ENCODE data around the gene ABLIM2. TPM values are rescaled to one million over a fixed set of nuclear protein-coding genes. Genes with fewer than 3 reads are reported as not detected.

ABLIM2 gene
- total and polyA plus RNA-seq, 2 of the 8 experiments (the other 6 are each of a cell fraction or from before 2014, with no cell fraction given): 2.8 to 3.0 TPM

DNA sequence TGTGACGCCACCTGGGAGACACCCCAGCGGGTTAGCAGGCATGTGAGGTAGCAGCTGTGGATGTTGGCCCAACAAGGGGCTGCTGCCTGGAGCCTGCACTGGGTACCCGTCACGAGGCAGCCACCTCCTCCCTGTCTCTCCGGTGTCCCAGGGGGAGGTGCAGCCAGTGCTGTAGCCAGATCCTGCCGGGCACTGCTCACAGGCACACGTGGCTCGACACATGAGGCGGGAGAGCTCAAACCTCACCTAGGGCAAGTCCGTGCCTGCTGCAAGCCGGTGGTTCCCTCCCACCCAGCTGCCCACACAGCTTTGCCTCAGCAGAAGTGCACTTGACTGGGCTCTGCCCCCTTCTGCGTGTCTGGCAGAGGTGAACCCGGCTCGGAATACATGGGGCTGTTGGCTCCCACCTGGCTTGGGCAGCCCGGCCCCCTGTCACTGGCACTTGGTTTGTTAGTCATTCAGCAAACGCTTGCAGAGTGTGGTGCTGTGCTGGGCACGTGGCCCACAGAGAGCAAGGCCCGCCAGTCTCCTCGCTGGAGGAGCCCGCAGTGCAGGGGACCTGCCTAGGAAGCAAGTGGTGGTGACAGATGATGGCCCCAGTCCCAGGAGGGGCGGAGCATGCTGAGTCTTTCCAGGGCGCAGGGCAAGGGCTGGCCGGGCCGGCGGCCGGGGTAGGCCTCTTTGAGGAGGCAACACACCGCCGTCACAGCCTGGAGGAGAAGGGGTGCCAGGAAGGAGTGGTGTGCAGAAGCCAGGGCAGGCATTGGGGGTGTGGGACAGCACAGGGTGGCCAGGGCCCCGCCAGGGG, 30.3 kb upstream of the ABLIM2 start (continued):
- TF ChIP-seq, protein P1, sequence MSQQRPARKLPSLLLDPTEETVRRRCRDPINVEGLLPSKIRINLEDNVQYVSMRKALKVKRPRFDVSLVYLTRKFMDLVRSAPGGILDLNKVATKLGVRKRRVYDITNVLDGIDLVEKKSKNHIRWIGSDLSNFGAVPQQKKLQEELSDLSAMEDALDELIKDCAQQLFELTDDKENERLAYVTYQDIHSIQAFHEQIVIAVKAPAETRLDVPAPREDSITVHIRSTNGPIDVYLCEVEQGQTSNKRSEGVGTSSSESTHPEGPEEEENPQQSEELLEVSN (IDR thresholded peaks at IDR 0.05): no peak
- TF ChIP-seq PHF8 (conservative IDR thresholded peaks at IDR 0.05; ENCODE audit: low read depth, low read length): no peak
- no peak for TF ChIP-seq TCF12 (IDR thresholded peaks at IDR 0.05; ENCODE audit: low read depth, low read length)
- no peak for TF ChIP-seq SIX5 (IDR thresholded peaks at IDR 0.05; ENCODE audit: low read depth, low read length)

Measured in H1 (cell line).